Peyer's patch (tissue), 4 donors: Measurements from ENCODE around the gene TBL1Y. TPM values are rescaled to one million over a fixed set of nuclear protein-coding genes. Genes with fewer than 3 reads are reported as not detected.
A peak's percentile ranks its signal among the peaks of the same experiment; 100 is the strongest.
"Not testable (repeated sequence)": the region's sequence is repeated elsewhere in the genome, so short reads cannot be mapped to it uniquely, and the experiment has no call there.

Experiments
- DNase-seq, 3 donors: peaks; one replicate each; pipeline ENCODE4 v3.0.0-alpha.2; 2017 to 2019
- H3K27ac ChIP-seq, 4 donors: fragments of 200-600 bp; sonication (generic); one replicate each; pipeline ENCODE4 v1.5.1; 2016 to 2019
- H3K27me3 ChIP-seq, 2 donors: fragments of 200-600 bp; sonication (generic); one replicate each; pipeline ENCODE4 v1.5.1; 2019
- H3K36me3 ChIP-seq, 3 donors: fragments of 200-600 bp; sonication (generic); one replicate each; pipeline ENCODE4 v1.5.1; 2016 to 2019
- H3K4me1 ChIP-seq, 4 donors: fragments of 200-600 bp; sonication (generic); one replicate each; pipeline ENCODE4 v1.5.1; 2016 to 2019
- H3K4me3 ChIP-seq, 4 donors: fragments of 200-600 bp; sonication (generic); 1 replicate in 3 of 4; 2 replicates in 1 of 4; pipeline ENCODE4 v1.5.1; 2016 to 2019; ENCODE audit warnings: mild to moderate bottlenecking in 1 of 4
- H3K9me3 ChIP-seq, 4 donors: fragments of 200-600 bp; sonication (generic); one replicate each; pipeline ENCODE4 v1.5.1; 2016 to 2019; ENCODE audit warnings: mild to moderate bottlenecking in 1 of 4
- POLR2A ChIP-seq, 2 donors: fragments of 450-650 bp; IDR thresholded peaks; one replicate each; pipeline ENCODE4 v1.5.1; 2017; ENCODE audit warnings: antibody characterized with exemption in 2 of 2, mild to moderate bottlenecking in 2 of 2, moderate library complexity in 2 of 2
- total RNA-seq, 4 donors: library from RNA; depleted of rRNA; stranded (reverse); fragments of >200 nt; gene quantifications; one replicate each; pipeline ENCODE4 v1.1.0, GENCODE V29; 2016
- TF ChIP-seq, protein P1 (sequence below), 6 experiments: fragments of 450-650 bp in 4 of 6; fragments of 200-600 bp in 2 of 6; sonication (generic) in 1 of 6; IDR thresholded peaks; one replicate each; pipeline ENCODE4 v1.5.1; 2017 to 2019; ENCODE audit warnings: antibody characterized with exemption in 6 of 6, mild to moderate bottlenecking in 3 of 6, moderate library complexity in 1 of 6

Gene TBL1Y
- total RNA-seq, 4 donors from 2014 or later: not detected

GRCh38 chrY:7040662-7041061, 130.2 kb downstream of the TBL1Y start:
- Histone ChIP-seq H3K4me1 (no peaks in the 10 kb centered on the region), H3K27ac (no peak overlapping the region), H3K27me3 (no peaks in the 10 kb centered on the region), H3K36me3 (no peaks in the 10 kb centered on the region), H3K4me3 (no peak overlapping the region), H3K9me3 (no peaks in the 10 kb centered on the region)
- no peak for TF ChIP-seq POLR2A (IDR thresholded peaks at IDR 0.05)
- TF ChIP-seq, protein P1, sequence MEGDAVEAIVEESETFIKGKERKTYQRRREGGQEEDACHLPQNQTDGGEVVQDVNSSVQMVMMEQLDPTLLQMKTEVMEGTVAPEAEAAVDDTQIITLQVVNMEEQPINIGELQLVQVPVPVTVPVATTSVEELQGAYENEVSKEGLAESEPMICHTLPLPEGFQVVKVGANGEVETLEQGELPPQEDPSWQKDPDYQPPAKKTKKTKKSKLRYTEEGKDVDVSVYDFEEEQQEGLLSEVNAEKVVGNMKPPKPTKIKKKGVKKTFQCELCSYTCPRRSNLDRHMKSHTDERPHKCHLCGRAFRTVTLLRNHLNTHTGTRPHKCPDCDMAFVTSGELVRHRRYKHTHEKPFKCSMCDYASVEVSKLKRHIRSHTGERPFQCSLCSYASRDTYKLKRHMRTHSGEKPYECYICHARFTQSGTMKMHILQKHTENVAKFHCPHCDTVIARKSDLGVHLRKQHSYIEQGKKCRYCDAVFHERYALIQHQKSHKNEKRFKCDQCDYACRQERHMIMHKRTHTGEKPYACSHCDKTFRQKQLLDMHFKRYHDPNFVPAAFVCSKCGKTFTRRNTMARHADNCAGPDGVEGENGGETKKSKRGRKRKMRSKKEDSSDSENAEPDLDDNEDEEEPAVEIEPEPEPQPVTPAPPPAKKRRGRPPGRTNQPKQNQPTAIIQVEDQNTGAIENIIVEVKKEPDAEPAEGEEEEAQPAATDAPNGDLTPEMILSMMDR (IDR thresholded peaks at IDR 0.05): no peak
- DNase-seq: no peak

DNA sequence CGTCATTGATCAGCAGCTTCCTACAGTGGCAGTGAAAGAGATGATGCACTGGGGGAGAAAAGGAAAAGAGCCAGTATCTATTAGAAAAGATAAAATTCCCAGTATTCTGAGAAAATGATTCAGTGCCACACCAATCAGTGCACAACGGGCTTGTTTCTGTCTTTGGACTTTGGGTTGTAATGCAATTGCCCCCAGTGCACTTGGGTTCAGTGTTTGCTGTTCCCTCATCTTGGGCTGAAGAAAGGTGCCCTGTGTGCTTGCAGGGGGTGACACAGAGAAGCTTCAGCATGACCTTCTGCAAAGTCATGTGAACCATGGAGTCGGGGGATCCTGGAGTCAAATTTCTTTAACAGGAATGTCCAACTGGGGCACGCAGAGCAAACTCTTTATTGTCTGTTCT, 131.5 kb downstream of the TBL1Y start:
- no peak for TF ChIP-seq POLR2A (IDR thresholded peaks at IDR 0.05)
- TF ChIP-seq, protein P1 (IDR thresholded peaks at IDR 0.05): no peak
- Histone ChIP-seq H3K4me3 (no peak overlapping the region), H3K27me3 (no peaks in the 10 kb centered on the region), H3K4me1 (no peaks in the 10 kb centered on the region), H3K27ac (no peak overlapping the region), H3K36me3 (no peaks in the 10 kb centered on the region), H3K9me3 (no peaks in the 10 kb centered on the region)
- no peak for DNase-seq

DNA sequence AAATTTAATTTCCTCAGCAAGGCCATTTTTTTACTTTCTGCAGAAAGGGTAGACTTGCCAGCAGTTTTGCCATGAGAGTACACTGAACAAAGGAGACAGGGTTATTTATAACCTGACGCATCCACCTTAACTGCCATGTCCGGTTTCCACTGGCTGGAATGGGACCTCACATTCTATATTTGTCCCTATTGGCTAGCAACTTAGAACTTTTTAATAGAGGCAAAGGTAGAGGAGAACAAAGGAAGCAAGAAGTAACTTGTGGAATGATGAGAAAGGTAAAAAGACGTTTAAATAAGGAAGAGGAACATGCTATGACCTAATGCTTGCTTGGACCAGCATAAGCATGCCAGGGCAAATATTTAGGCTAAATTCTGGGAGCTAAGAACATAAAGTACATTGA, 142.0 kb downstream of the TBL1Y start:
- not testable (repeated sequence) for H3K36me3 ChIP-seq, DNase-seq, H3K4me1 ChIP-seq, H3K4me3 ChIP-seq, H3K9me3 ChIP-seq, H3K27me3 ChIP-seq, H3K27ac ChIP-seq

DNA sequence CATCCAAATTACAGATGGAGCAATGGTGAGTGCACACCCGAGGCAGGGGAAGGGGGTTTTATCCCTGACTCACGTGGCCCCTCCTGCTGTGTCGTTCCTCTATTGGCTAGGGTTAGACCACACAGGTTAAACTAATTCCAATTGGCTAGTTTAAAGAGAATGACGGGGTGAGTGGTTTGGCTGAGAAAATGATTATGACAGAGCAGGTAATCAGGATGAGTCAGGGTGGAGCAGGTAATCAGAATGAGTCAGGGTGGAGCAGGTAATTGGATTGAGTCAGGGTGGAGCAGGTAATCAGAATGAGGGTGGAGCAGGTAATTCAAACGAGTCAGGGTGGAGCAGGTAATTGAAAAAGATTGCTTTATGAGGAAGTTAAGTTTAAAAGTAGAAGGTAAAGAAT, 146.4 kb downstream of the TBL1Y start:
- no peak overlapping the region for H3K4me3 ChIP-seq
- H3K9me3 ChIP-seq: no peaks in the 10 kb centered on the region
- H3K27ac ChIP-seq: no peak overlapping the region
- no peak for DNase-seq
- H3K27me3 ChIP-seq: no peaks in the 10 kb centered on the region
- no peaks in the 10 kb centered on the region for H3K36me3 ChIP-seq
- no peaks in the 10 kb centered on the region for H3K4me1 ChIP-seq
- no peak for TF ChIP-seq POLR2A (IDR thresholded peaks at IDR 0.05)
- TF ChIP-seq, protein P1 (IDR thresholded peaks at IDR 0.05): no peak

DNA sequence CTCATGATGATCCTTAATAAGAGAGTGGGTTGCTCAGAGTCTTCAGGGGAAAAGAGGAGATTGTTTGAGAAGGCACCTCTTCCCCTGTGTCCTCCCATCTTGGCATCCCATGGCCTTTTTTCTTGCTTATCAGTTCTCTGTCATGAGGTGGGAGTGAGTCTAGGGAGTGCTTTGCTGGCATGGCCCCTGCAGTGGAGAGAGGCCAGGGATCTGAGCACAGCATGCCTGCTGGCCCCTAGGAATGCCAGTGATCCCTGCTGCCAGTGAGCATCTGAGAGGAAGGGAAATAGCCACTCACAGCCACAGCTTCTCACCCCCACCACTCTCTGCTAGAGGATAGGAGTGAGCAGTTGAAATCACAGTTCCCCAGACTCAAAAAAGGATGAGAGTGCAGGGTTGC, 168.2 kb downstream of the TBL1Y start:
- Histone ChIP-seq H3K9me3 (no peaks in the 10 kb centered on the region), H3K27ac (no peak overlapping the region), H3K27me3 (no peaks in the 10 kb centered on the region), H3K4me3 (no peak overlapping the region), H3K4me1 (no peaks in the 10 kb centered on the region), H3K36me3 (no peaks in the 10 kb centered on the region)
- no peak for DNase-seq
- no peak for TF ChIP-seq POLR2A (IDR thresholded peaks at IDR 0.05)
- TF ChIP-seq, protein P1 (IDR thresholded peaks at IDR 0.05): no peak

- not testable (repeated sequence) for H3K4me3 ChIP-seq, H3K36me3 ChIP-seq, DNase-seq, H3K27ac ChIP-seq, H3K27me3 ChIP-seq, H3K4me1 ChIP-seq, H3K9me3 ChIP-seq
Observed at GRCh38 chrY:7080548-7080947, 170.1 kb downstream of the TBL1Y start.

GRCh38 chrY:7085606-7086005, 175.1 kb downstream of the TBL1Y start:
- Histone ChIP-seq H3K4me3 (no peak overlapping the region), H3K4me1 (no peaks in the 10 kb centered on the region), H3K27ac (no peak overlapping the region), H3K27me3 (no peaks in the 10 kb centered on the region), H3K9me3 (no peaks in the 10 kb centered on the region), H3K36me3 (no peaks in the 10 kb centered on the region)
- TF ChIP-seq, protein P1 (IDR thresholded peaks at IDR 0.05): peak in 3 of 6 experiments; percentile 48 to 61 (median 57)
- TF ChIP-seq POLR2A (IDR thresholded peaks at IDR 0.05): no peak
- DNase-seq: peak in 1 of 3 donors; percentile 67
